ENCODE results near the gene CLHC1.

Gene CLHC1

GRCh38 chr2:55158111-55158814 lies 73.8 kb downstream of the CLHC1 start:
- DNase-seq (ENCODE audit: low read depth in 1 of 2, low spot score in 1 of 2) = no peak
- no peak overlapping the region for H3K4me3 ChIP-seq (replicated peaks; ENCODE audit: insufficient read depth, low read length)
- no peak for TF ChIP-seq GABPA (IDR thresholded peaks at IDR 0.05; ENCODE audit: low read depth)
- no peak for TF ChIP-seq CTCF (IDR thresholded peaks at IDR 0.05; ENCODE audit: insufficient read depth, low read length)
- TF ChIP-seq SPI1 (IDR thresholded peaks at IDR 0.05; ENCODE audit: borderline replicate concordance, low read depth) = no peak
- TF ChIP-seq POLR2AphosphoS5 (IDR thresholded peaks at IDR 0.05; ENCODE audit: low read depth) = no peak
- no peak for TF ChIP-seq REST (IDR thresholded peaks at IDR 0.05; ENCODE audit: insufficient replicate concordance, low read depth)
- no peaks in the 10 kb centered on the region for H3K27me3 ChIP-seq (ENCODE audit: insufficient read depth, poor library complexity, severe bottlenecking)
- H3K27ac ChIP-seq (replicated peaks) = no peak overlapping the region

- DNase-seq (ENCODE audit: low read depth in 1 of 2, low spot score in 1 of 2) = no peak
- no peak overlapping the region for H3K27ac ChIP-seq (replicated peaks)
Measured at GRCh38 chr2:55157474-55157884, 74.6 kb downstream of the CLHC1 start.

More at GRCh38 chr2:55157474-55157884, 74.6 kb downstream of the CLHC1 start:
- Histone ChIP-seq H3K27me3 (ENCODE audit: insufficient read depth, poor library complexity, severe bottlenecking) (no peaks in the 10 kb centered on the region), H3K4me3 (replicated peaks; ENCODE audit: insufficient read depth, low read length) (no peak overlapping the region)
- TF ChIP-seq POLR2AphosphoS5 (IDR thresholded peaks at IDR 0.05; ENCODE audit: low read depth) = no peak
- no peak for TF ChIP-seq CTCF (IDR thresholded peaks at IDR 0.05; ENCODE audit: insufficient read depth, low read length)
- TF ChIP-seq REST (IDR thresholded peaks at IDR 0.05; ENCODE audit: insufficient replicate concordance, low read depth) = no peak
- TF ChIP-seq GABPA (IDR thresholded peaks at IDR 0.05; ENCODE audit: low read depth) = no peak
- TF ChIP-seq SPI1 (IDR thresholded peaks at IDR 0.05; ENCODE audit: borderline replicate concordance, low read depth) = no peak

All from HL-60 (cell line).